A549 (cell line): Measurements from ENCODE around the gene PITX1.

ENCODE experiments used
- BHLHE40 ChIP-seq: IDR thresholded peaks from 2 replicates; pipeline ENCODE4 v1.6.1; 2012; ENCODE audit warnings: low read depth, low read length, inconsistent platforms
- CTCF ChIP-seq: fragments of >200 bp; sonication (Bioruptor Twin); formaldehyde crosslinking; IDR thresholded peaks from 3 replicates; pipeline ENCODE4 v1.5.1; 2016
- EHMT2 ChIP-seq: fragments of 200-600 bp; sonication (generic); IDR thresholded peaks from 2 replicates; pipeline ENCODE4 v1.6.1; 2016; ENCODE audit warnings: antibody characterized with exemption, low read depth, mild to moderate bottlenecking, moderate library complexity
- PBX3 ChIP-seq: IDR thresholded peaks from 2 replicates; pipeline ENCODE4 v1.6.1; 2012

- TF ChIP-seq EHMT2 (no peak), BHLHE40 (no peak), PBX3 (no peak), CTCF (no peak)
Measured at GRCh38 chr5:135045488-135045887, 11.5 kb upstream of the PITX1 start.
